Measurements from ENCODE around the gene ATG9B.

- TF ChIP-seq, protein P1, sequence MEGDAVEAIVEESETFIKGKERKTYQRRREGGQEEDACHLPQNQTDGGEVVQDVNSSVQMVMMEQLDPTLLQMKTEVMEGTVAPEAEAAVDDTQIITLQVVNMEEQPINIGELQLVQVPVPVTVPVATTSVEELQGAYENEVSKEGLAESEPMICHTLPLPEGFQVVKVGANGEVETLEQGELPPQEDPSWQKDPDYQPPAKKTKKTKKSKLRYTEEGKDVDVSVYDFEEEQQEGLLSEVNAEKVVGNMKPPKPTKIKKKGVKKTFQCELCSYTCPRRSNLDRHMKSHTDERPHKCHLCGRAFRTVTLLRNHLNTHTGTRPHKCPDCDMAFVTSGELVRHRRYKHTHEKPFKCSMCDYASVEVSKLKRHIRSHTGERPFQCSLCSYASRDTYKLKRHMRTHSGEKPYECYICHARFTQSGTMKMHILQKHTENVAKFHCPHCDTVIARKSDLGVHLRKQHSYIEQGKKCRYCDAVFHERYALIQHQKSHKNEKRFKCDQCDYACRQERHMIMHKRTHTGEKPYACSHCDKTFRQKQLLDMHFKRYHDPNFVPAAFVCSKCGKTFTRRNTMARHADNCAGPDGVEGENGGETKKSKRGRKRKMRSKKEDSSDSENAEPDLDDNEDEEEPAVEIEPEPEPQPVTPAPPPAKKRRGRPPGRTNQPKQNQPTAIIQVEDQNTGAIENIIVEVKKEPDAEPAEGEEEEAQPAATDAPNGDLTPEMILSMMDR (IDR thresholded peaks at IDR 0.05): no peak
- TF ChIP-seq POLR2A (IDR thresholded peaks at IDR 0.05): no peak
These were observed 18.7 kb downstream of the ATG9B start for GRCh38 chr7:151005566-151005965.

Measured in uterus (tissue), 2 donors.